ENCODE results near the gene TRAF3IP1. TPM values are rescaled to one million over a fixed set of nuclear protein-coding genes. Genes with fewer than 3 reads are reported as not detected.

TRAF3IP1 gene
- total and polyA plus RNA-seq, 2 of the 13 experiments (the other 11 are each of a cell fraction or from before 2014, with no cell fraction given): 4.1 to 12.9 TPM

DNA sequence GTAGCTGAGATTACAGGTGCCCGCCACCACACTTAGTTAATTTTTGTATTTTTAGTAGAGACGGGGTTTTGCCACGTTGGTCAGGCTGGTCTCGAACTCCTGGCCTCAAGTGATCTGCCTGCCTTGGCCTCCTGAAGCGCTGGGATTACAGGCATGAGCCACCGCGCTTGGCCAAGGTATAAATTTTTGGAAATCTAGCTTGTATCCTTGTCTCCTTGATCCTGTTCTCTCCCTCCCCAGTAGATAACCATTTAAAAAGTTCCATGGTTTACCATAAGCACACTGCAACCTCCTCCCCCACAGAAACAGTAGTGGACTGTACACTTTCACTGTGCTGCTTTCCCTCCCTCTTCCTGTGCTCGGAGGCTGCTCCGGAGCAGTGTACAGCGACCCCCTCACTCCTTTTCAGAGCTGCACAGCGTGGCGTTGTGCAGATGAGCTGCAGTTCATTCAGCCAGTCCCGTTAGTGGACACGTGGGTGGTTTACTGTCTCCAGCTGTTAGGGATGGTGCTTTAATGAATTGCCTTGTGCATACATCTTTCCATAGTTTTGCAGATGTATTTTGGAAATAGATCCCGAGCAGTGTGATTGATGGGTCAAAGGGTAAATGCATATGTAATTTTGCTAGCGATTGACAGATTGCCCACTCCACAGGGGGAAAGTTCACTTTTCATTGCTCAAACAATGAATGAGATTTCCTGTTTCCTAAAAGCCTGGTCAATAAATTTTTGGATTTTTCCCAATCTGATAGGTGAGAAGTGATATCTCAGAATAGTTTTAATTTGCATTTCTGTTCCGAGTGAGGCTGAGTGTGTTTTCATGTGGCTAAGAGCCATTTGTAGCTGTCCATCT is 121.2 kb downstream of the TRAF3IP1 start (continued):
- TF ChIP-seq, protein P1, sequence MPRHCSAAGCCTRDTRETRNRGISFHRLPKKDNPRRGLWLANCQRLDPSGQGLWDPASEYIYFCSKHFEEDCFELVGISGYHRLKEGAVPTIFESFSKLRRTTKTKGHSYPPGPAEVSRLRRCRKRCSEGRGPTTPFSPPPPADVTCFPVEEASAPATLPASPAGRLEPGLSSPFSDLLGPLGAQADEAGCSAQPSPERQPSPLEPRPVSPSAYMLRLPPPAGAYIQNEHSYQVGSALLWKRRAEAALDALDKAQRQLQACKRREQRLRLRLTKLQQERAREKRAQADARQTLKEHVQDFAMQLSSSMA (CRISPR knock-in tag; IDR thresholded peaks at IDR 0.05): peak; percentile 77; the same call in 1 of the 2 replicates
- TF ChIP-seq ZBTB21 (CRISPR knock-in tag; IDR thresholded peaks at IDR 0.05) (no peak), ZNF713 (CRISPR knock-in tag; IDR thresholded peaks at IDR 0.05) (peak; percentile 75; the same call in 1 of the 2 replicates), SOX5 (CRISPR knock-in tag; IDR thresholded peaks at IDR 0.05; ENCODE audit: borderline replicate concordance) (peak; percentile 77), ZNF501 (CRISPR knock-in tag; IDR thresholded peaks at IDR 0.05) (peak; percentile 81), ZNF232 (CRISPR knock-in tag; IDR thresholded peaks at IDR 0.05; ENCODE audit: borderline replicate concordance) (peak; percentile 52; the same call in 1 of the 2 replicates), SIN3A (IDR thresholded peaks at IDR 0.05; ENCODE audit: borderline replicate concordance, low read depth, low read length) (peak; percentile 71; the same call in 1 of the 2 replicates), ZNF883 (CRISPR knock-in tag; IDR thresholded peaks at IDR 0.05; ENCODE audit: not compliant biosample characterization) (peak; percentile 61), U2AF2 (IDR thresholded peaks at IDR 0.05; ENCODE audit: low read depth, low read length) (no peak), RFXANK (CRISPR knock-in tag; IDR thresholded peaks at IDR 0.05) (no peak), ZNF556 (CRISPR knock-in tag; IDR thresholded peaks at IDR 0.05; ENCODE audit: borderline replicate concordance) (peak; percentile 80)
- TF ChIP-seq, protein P2, sequence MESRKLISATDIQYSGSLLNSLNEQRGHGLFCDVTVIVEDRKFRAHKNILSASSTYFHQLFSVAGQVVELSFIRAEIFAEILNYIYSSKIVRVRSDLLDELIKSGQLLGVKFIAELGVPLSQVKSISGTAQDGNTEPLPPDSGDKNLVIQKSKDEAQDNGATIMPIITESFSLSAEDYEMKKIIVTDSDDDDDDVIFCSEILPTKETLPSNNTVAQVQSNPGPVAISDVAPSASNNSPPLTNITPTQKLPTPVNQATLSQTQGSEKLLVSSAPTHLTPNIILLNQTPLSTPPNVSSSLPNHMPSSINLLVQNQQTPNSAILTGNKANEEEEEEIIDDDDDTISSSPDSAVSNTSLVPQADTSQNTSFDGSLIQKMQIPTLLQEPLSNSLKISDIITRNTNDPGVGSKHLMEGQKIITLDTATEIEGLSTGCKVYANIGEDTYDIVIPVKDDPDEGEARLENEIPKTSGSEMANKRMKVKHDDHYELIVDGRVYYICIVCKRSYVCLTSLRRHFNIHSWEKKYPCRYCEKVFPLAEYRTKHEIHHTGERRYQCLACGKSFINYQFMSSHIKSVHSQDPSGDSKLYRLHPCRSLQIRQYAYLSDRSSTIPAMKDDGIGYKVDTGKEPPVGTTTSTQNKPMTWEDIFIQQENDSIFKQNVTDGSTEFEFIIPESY (CRISPR knock-in tag; IDR thresholded peaks at IDR 0.05): peak; percentile 44; the same call in 1 of the 2 replicates
- TF ChIP-seq, protein P3, sequence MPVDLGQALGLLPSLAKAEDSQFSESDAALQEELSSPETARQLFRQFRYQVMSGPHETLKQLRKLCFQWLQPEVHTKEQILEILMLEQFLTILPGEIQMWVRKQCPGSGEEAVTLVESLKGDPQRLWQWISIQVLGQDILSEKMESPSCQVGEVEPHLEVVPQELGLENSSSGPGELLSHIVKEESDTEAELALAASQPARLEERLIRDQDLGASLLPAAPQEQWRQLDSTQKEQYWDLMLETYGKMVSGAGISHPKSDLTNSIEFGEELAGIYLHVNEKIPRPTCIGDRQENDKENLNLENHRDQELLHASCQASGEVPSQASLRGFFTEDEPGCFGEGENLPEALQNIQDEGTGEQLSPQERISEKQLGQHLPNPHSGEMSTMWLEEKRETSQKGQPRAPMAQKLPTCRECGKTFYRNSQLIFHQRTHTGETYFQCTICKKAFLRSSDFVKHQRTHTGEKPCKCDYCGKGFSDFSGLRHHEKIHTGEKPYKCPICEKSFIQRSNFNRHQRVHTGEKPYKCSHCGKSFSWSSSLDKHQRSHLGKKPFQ (CRISPR knock-in tag; IDR thresholded peaks at IDR 0.05; ENCODE audit: insufficient replicate concordance): peak; percentile 21
- TF ChIP-seq, protein P4, sequence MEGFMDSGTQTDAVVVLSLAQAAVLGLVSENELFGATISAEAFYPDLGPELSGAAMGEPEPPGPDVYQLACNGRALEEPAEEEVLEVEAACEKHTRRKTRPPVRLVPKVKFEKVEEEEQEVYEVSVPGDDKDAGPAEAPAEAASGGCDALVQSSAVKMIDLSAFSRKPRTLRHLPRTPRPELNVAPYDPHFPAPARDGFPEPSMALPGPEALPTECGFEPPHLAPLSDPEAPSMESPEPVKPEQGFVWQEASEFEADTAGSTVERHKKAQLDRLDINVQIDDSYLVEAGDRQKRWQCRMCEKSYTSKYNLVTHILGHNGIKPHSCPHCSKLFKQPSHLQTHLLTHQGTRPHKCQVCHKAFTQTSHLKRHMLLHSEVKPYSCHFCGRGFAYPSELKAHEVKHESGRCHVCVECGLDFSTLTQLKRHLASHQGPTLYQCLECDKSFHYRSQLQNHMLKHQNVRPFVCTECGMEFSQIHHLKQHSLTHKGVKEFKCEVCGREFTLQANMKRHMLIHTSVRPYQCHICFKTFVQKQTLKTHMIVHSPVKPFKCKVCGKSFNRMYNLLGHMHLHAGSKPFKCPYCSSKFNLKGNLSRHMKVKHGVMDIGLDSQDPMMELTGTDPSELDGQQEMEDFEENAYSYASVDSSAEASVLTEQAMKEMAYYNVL (CRISPR knock-in tag; IDR thresholded peaks at IDR 0.05; ENCODE audit: borderline replicate concordance): peak; percentile 97
- TF ChIP-seq, protein P5, sequence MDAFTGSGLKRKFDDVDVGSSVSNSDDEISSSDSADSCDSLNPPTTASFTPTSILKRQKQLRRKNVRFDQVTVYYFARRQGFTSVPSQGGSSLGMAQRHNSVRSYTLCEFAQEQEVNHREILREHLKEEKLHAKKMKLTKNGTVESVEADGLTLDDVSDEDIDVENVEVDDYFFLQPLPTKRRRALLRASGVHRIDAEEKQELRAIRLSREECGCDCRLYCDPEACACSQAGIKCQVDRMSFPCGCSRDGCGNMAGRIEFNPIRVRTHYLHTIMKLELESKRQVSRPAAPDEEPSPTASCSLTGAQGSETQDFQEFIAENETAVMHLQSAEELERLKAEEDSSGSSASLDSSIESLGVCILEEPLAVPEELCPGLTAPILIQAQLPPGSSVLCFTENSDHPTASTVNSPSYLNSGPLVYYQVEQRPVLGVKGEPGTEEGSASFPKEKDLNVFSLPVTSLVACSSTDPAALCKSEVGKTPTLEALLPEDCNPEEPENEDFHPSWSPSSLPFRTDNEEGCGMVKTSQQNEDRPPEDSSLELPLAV (CRISPR knock-in tag; conservative IDR thresholded peaks at IDR 0.05; ENCODE audit: low read depth): no peak
